ENCODE data around the gene CELSR1. TPM values are rescaled to one million over a fixed set of nuclear protein-coding genes. Genes with fewer than 3 reads are reported as not detected.
A peak's percentile ranks its signal among the peaks of the same experiment; 100 is the strongest.

CELSR1 gene
- total RNA-seq, 1 experiment from 2014 or later: 30.7 TPM

DNA sequence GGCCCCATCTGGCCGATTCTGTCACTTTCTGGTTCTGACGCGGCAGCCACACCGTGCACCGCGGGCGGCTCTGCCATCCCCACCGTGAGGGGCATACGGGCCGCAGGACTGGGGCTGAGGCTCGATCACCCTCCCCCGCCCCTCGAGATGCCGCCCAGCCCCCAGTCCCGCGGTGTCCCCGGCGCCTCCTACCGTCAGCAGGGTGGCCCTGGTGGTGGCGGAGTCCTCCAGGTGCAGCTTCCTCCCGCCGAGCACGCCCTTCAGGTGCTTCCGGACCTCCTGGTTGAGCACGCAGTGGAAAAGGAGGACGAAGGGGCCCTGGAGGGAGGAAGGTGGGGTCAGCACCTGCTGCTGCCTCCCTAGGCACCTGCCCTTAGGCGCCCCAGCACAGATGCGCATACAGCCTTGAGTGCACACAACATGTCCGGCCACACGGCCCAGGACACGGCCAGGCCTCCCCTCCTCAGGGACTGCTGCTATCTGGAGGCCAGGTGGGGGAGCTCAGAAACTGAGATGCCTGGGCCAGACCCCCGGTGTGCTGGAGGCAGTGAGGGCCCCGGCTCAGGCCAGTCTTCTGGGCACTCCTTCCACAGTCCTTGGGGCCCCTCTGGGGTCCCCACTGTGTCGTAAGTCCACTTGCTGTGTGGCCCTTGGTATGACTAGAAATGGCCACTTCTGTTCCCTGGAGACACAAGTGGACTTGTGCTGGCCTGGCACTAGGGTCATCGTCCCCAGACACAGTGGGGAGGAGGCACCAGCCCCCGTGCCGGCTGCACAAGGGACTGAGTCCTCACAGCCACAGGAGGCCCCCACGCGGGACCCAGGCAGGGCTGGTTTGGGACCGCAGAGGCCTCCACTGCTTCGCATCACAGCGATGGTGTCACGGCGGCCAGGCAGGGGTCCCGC lies 170.4 kb downstream of the CELSR1 start:
- ATAC-seq: peak; percentile 43
- intact Hi-C loops (cut with micrococcal nuclease; ENCODE audit: unreplicated experiment): loop anchor here (2.0 kb wide), 1 partner anchor 176 kb away; no protein-coding TSS in a partner anchor

More for the DNA sequence above, 170.4 kb downstream of the CELSR1 start:
- DNase-seq (ENCODE audit: low read depth, low spot score): no peak
- H3K4me3 ChIP-seq (ENCODE audit: low read depth in 2 of 2, low read length in 2 of 2): no peak overlapping the region
- no peak overlapping the region for H3K27ac ChIP-seq (ENCODE audit: low read length)
- BruUV-seq (replicated peaks): no TSS peak
- TF ChIP-seq POLR2AphosphoS5 (IDR thresholded peaks at IDR 0.05; ENCODE audit: low read depth, low read length): no peak
- TF ChIP-seq CTCF (IDR thresholded peaks at IDR 0.05): no peak
- TF ChIP-seq TCF7L2 (IDR thresholded peaks at IDR 0.05; ENCODE audit: low read depth, low read length): no peak
- TF ChIP-seq SIN3A (IDR thresholded peaks at IDR 0.05; ENCODE audit: borderline replicate concordance, insufficient read depth, low read depth, low read length): no peak
- TF ChIP-seq REST (IDR thresholded peaks at IDR 0.05; ENCODE audit: insufficient read depth in 1 of 2, low read depth in 2 of 2, low read length in 1 of 2): no peak
- ChIA-PET CTCF (interaction anchor here (0.8 to 1.5 kb wide), 10 partner anchors 10 to 197 kb away, joined by 3 to 15 read pairs (median 3); partner anchors contain the start of gene CELSR1), POLR2A (no interaction called here)
- H3K9me3 ChIP-seq (ENCODE audit: control insufficient read depth, insufficient read depth, low read depth, low read length): no peaks in the 10 kb centered on the region
- no peaks in the 10 kb centered on the region for H3K27me3 ChIP-seq (ENCODE audit: control insufficient read depth, insufficient read depth, low read length)
- H3K36me3 ChIP-seq (ENCODE audit: control insufficient read depth, insufficient read depth, low read length): no peaks in the 10 kb centered on the region
- no peaks in the 10 kb centered on the region for H3K4me1 ChIP-seq (ENCODE audit: control insufficient read depth, insufficient read depth, low read length)
- in situ Hi-C loops (cut with HindIII; ENCODE audit: low pct_unique_long_range_greater_than_20kb, low sequenced_read_pairs): no loop called here
